Nephron (organoid): Measurements from ENCODE around the gene TRAF7.

Source experiments
- H3K27ac Mint-ChIP-seq, 3 experiments: 2 replicates each; pipeline ENCODE4 v1.8.0; 2020; ENCODE audit warnings: mixed read lengths in 3 of 3, mild to moderate bottlenecking in 2 of 3, moderate library complexity in 1 of 3
- H3K27me3 Mint-ChIP-seq: 2 replicates; pipeline ENCODE4 v1.8.0; 2021; ENCODE audit warnings: low read depth, mild to moderate bottlenecking, moderate library complexity, mixed read lengths
- H3K36me3 Mint-ChIP-seq: 2 replicates; pipeline ENCODE4 v1.8.0; 2020; ENCODE audit warnings: low read depth, mixed read lengths
- H3K4me1 Mint-ChIP-seq: 2 replicates; pipeline ENCODE4 v1.8.0; 2020; ENCODE audit warnings: mixed read lengths
- H3K4me3 Mint-ChIP-seq, 3 experiments: 2 replicates each; pipeline ENCODE4 v1.8.0; 2020; ENCODE audit warnings: mild to moderate bottlenecking in 3 of 3, mixed read lengths in 3 of 3, moderate library complexity in 2 of 3
- H3K9me3 Mint-ChIP-seq: 2 replicates; pipeline ENCODE4 v1.8.0; 2020; ENCODE audit warnings: mixed read lengths
- CTCF ChIP-seq, 3 experiments: fragments of 200-600 bp; sonication (generic); IDR thresholded peaks; one replicate each; pipeline ENCODE4 v1.5.0; 2021; ENCODE audit warnings: antibody characterized with exemption in 3 of 3; ENCODE audit not compliant: unreplicated experiment in 3 of 3

TRAF7 gene

GRCh38 chr16:2148714-2149629 lies 6.6 kb upstream of the TRAF7 start:
- H3K27ac Mint-ChIP-seq, result no peak overlapping the region
- H3K36me3 Mint-ChIP-seq, result peaks cover 5% of the 10 kb centered on the region
- no peak for TF ChIP-seq CTCF (IDR thresholded peaks at IDR 0.05; ENCODE audit: unreplicated experiment in 3 of 3)
- H3K4me3 Mint-ChIP-seq, result peak overlapping the region; percentile 72 to 73 (median 73)
- no peaks in the 10 kb centered on the region for H3K27me3 Mint-ChIP-seq
- H3K9me3 Mint-ChIP-seq, result no peaks in the 10 kb centered on the region
- peaks cover 26% of the 10 kb centered on the region for H3K4me1 Mint-ChIP-seq

- Mint-ChIP-seq H3K9me3 (no peaks in the 10 kb centered on the region), H3K36me3 (peaks cover 5% of the 10 kb centered on the region), H3K4me3 (peak overlapping the region; percentile 72 to 73 (median 73)), H3K4me1 (peaks cover 26% of the 10 kb centered on the region), H3K27ac (no peak overlapping the region), H3K27me3 (no peaks in the 10 kb centered on the region)
- no peak for TF ChIP-seq CTCF (IDR thresholded peaks at IDR 0.05; ENCODE audit: unreplicated experiment in 3 of 3)
Observed at GRCh38 chr16:2149630-2150417, 5.8 kb upstream of the TRAF7 start.

- Mint-ChIP-seq H3K4me3 (peak overlapping the region; percentile 73 to 84 (median 78)), H3K27ac (no peak overlapping the region), H3K27me3 (no peaks in the 10 kb centered on the region), H3K9me3 (no peaks in the 10 kb centered on the region), H3K36me3 (peaks cover 5% of the 10 kb centered on the region), H3K4me1 (peaks cover 32% of the 10 kb centered on the region)
- TF ChIP-seq CTCF (IDR thresholded peaks at IDR 0.05; ENCODE audit: unreplicated experiment in 3 of 3), result no peak
Observed at GRCh38 chr16:2150418-2151187, 5.0 kb upstream of the TRAF7 start.

GRCh38 chr16:2151188-2152091 lies 4.1 kb upstream of the TRAF7 start:
- peaks cover 36% of the 10 kb centered on the region for H3K4me1 Mint-ChIP-seq
- no peaks in the 10 kb centered on the region for H3K9me3 Mint-ChIP-seq
- no peak for TF ChIP-seq CTCF (IDR thresholded peaks at IDR 0.05; ENCODE audit: unreplicated experiment in 3 of 3)
- no peaks in the 10 kb centered on the region for H3K27me3 Mint-ChIP-seq
- peak overlapping the region in 1 of 3 experiments; percentile 33 for H3K27ac Mint-ChIP-seq
- H3K4me3 Mint-ChIP-seq, result peak overlapping the region; percentile 78 to 85 (median 84)
- peaks cover 5% of the 10 kb centered on the region for H3K36me3 Mint-ChIP-seq
